HG02970 (cell line): ENCODE data around the gene IQCE.

Experiments
- ATAC-seq: cut with Tn5 transposase; IDR thresholded peaks from one replicate; pipeline ENCODE4 v1.9.1; 2021; ENCODE audit warnings: mild to moderate bottlenecking, moderate library complexity, moderate number of reproducible peaks; ENCODE audit not compliant: unreplicated experiment, low FRiP score

Gene IQCE

GRCh38 chr7:2657920-2658671 is 99.3 kb downstream of the IQCE start:
- no peak for ATAC-seq

- no peak for ATAC-seq
Observed at GRCh38 chr7:2658941-2659340, 100.2 kb downstream of the IQCE start.

- ATAC-seq = no peak
Observed at GRCh38 chr7:2659556-2660358, 101.0 kb downstream of the IQCE start.

GRCh38 chr7:2660359-2661095 is 101.7 kb downstream of the IQCE start:
- ATAC-seq = no peak

GRCh38 chr7:2661096-2661449 is 102.3 kb downstream of the IQCE start:
- no peak for ATAC-seq

DNA sequence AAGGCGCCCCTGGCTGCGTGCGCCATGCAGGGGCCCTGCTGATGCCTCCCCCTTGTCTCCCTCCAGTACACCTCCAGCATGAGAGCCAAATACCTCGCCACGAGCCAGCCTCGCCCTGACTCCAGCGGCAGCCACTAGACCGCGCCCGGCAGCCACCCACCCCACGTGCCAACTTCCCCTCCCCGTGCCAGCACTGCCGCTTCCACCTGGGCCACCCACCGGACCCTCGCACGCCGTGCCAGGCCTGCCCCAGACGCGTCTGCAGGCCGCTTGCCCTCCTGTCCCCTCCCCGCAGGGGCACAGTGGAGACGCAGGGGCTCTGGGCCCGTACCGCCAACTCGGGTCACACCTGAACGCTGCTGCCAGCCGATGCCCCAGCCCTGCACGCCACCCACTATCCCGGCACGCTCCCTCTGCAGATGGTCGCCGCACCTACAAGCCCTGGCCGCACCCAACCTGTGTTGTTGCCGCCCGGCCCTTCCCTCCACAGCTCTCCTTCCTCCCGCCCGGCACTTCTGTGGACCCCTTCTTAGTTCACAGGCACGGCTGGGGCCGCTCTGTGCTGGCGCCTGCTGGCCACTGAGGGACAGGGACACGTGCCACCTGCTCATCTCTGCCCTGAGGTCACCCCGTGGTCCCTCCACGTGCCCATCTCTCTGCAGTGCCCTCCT is 103.0 kb downstream of the IQCE start:
- ATAC-seq = no peak

GRCh38 chr7:2662273-2663120 is 103.7 kb downstream of the IQCE start:
- no peak for ATAC-seq

DNA sequence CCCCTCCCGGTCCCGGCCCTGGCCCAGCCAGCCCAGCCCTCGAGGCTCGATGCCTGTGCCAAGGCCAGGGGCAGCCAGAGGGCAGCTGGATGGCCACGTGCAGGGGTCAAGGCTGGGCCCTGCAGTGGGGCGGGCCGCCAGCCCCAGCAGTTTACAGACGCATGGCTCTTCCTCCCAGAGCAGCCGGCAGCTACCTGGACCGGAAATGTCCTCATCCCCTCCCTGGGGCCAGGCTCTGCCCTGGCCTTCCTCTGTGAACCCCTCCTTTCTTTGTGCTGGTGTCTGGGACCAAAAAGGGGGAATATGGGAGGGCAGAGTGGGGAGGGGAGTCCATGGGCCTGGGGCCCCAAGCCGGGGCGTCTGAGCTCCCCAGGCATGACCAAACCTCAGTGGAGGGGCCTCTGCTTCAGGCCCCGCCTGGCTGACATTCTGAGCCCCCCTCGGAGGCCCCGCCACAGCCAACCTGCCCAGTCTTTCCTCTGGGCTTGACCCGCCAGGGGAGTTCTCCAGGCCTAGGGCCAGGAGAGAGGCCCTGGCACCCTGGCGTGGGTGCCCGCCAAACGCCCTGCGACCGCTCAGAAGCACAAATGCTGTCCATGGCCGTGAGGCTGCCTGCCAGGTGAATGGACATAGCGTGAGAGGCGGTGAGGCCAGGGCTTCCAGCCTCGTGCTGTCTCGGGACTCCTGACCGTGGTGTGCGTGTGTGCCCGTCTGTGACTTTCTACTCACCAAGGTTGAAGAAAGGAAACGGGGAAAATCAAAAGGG is 104.5 kb downstream of the IQCE start:
- ATAC-seq = no peak

DNA sequence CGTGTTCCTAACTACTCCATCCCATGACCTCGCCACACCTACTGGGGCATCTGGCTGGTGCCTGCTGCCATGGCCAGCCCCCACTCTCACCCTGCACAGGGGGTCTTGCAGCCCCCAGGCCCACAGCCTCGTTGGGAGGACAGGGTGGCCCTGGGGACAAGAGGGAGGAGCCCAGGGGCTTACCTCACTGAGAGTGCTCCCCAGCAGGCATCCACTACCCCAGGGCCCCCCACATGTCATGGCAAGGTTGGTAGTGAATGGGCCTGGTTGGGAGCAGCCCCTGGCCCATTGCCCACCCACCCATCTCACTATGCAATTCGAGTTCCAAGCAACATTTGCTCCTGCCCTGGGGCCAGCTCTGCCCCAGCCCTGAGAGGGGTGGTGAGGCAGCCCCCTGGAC is 105.2 kb downstream of the IQCE start:
- ATAC-seq = no peak
